ENCODE results near the gene ZNF282. TPM values are rescaled to one million over a fixed set of nuclear protein-coding genes. Genes with fewer than 3 reads are reported as not detected.

Gene ZNF282
- total RNA-seq, 3 donors from 2014 or later, result 22.0 to 32.4 (median 28.1) TPM

DNA sequence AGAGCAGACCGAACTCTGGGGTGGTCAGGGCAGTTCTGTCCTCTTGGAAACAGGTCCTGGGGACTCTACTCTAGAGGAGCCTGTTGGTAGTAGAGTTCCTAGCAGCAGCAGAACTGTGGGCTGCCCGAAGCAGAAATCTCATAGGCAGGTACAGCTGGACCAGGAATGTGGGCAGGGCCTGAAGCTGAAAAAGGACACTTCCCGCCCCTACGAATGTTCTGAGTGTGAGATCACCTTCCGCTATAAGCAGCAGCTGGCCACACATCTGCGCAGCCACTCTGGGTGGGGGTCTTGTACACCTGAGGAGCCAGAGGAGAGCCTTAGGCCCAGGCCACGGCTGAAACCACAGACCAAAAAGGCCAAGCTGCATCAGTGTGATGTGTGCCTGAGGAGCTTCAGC lies 58.3 kb downstream of the ZNF282 start:
- intact Hi-C loops (cut with DNase I, micrococcal nuclease), result no loop called here
- DNase-seq (no peak), ATAC-seq (no peak)
- Histone ChIP-seq H3K36me3 (ENCODE audit: low read depth) (peaks cover 7% of the 10 kb centered on the region), H3K9me3 (no peaks in the 10 kb centered on the region), H3K4me1 (ENCODE audit: low read depth) (no peaks in the 10 kb centered on the region), H3K4me3 (no peak overlapping the region)
- TF ChIP-seq, protein P1, sequence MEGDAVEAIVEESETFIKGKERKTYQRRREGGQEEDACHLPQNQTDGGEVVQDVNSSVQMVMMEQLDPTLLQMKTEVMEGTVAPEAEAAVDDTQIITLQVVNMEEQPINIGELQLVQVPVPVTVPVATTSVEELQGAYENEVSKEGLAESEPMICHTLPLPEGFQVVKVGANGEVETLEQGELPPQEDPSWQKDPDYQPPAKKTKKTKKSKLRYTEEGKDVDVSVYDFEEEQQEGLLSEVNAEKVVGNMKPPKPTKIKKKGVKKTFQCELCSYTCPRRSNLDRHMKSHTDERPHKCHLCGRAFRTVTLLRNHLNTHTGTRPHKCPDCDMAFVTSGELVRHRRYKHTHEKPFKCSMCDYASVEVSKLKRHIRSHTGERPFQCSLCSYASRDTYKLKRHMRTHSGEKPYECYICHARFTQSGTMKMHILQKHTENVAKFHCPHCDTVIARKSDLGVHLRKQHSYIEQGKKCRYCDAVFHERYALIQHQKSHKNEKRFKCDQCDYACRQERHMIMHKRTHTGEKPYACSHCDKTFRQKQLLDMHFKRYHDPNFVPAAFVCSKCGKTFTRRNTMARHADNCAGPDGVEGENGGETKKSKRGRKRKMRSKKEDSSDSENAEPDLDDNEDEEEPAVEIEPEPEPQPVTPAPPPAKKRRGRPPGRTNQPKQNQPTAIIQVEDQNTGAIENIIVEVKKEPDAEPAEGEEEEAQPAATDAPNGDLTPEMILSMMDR (IDR thresholded peaks at IDR 0.05), result no peak

DNA sequence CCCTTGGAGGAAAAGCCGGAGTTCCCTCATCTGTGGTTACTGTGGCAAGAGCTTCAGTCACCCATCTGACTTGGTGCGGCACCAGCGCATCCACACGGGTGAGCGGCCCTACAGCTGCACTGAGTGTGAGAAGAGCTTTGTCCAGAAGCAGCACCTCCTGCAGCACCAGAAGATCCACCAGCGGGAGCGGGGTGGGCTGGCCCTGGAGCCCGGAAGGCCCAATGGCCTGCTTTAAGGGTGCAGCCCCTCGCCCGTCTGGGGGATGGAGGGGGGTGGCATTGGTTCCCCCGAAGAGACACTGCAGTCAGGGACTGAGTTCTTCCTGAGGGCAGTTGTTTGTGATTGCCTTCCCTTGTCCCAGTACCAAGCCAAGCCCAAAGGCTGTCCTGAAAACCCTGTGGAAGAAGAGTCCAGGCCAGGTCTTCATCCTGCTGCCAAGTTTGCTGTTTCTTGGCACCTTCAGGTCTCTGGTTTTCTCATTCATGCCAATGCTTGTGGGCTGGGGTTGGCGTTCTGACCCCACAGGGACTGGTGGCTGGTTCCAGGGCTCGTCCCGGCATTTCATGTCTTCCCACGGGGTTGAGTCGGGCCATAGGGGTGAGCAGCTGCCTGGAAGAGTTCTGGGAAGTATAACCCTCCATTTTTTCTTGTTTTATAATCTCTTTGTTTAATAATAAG lies 59.0 kb downstream of the ZNF282 start:
- TF ChIP-seq, protein P1 (IDR thresholded peaks at IDR 0.05), result no peak
- DNase-seq (no peak), ATAC-seq (no peak)
- intact Hi-C loops (cut with DNase I, micrococcal nuclease), result no loop called here
- peaks cover 7% of the 10 kb centered on the region for H3K36me3 ChIP-seq (ENCODE audit: low read depth)
- no peaks in the 10 kb centered on the region for H3K9me3 ChIP-seq
- no peaks in the 10 kb centered on the region for H3K4me1 ChIP-seq (ENCODE audit: low read depth)
- no peak overlapping the region for H3K4me3 ChIP-seq

DNA sequence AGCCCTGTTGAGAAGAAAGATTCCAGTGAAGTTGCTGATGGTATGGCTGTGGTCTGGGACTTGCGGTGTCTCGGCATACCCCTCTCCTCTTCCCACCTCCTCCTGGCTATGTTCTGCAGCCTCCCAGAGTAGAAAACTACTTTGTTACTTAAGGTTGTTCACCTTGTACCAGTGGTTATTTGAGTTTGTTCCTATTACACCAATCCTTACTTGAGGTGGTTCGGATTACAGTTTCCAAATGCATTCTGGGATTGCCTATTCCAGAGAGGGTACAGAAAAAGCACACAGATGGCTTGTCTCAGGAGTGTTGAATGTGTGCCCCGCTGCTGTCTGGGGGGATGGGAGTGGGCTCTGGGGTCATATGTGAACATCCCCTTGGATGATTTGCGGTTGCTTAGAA lies 59.8 kb downstream of the ZNF282 start:
- TF ChIP-seq, protein P1 (IDR thresholded peaks at IDR 0.05), result no peak
- intact Hi-C loops (cut with DNase I, micrococcal nuclease), result no loop called here
- Histone ChIP-seq H3K36me3 (ENCODE audit: low read depth) (peaks cover 7% of the 10 kb centered on the region), H3K4me1 (ENCODE audit: low read depth) (no peaks in the 10 kb centered on the region), H3K4me3 (no peak overlapping the region), H3K9me3 (no peaks in the 10 kb centered on the region)
- no peak for ATAC-seq
- DNase-seq, result no peak

DNA sequence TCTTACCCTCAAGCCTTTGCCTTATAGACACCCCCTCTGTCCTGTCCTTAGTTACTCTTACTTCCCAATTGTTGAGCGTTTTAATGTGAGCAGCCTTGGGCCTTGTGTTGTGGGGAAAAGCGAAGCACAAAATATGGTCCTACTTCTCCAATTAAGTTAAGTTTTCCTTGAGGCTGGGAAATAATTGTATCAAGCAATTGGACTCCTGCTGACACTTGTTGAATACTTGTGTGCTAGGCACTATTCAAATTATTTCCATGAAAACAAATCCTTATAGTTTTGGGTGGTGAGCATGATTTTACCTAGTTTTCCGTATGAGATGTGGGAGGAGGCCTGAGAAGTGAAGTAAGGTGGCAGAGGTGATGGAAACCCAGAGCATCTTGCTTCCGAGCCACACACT lies 61.2 kb downstream of the ZNF282 start:
- Histone ChIP-seq H3K4me3 (no peak overlapping the region), H3K36me3 (ENCODE audit: low read depth) (peaks cover 7% of the 10 kb centered on the region), H3K9me3 (no peaks in the 10 kb centered on the region), H3K4me1 (ENCODE audit: low read depth) (peaks cover 5% of the 10 kb centered on the region)
- TF ChIP-seq, protein P1 (IDR thresholded peaks at IDR 0.05), result no peak
- intact Hi-C loops (cut with DNase I, micrococcal nuclease), result no loop called here
- ATAC-seq (no peak), DNase-seq (no peak)

DNA sequence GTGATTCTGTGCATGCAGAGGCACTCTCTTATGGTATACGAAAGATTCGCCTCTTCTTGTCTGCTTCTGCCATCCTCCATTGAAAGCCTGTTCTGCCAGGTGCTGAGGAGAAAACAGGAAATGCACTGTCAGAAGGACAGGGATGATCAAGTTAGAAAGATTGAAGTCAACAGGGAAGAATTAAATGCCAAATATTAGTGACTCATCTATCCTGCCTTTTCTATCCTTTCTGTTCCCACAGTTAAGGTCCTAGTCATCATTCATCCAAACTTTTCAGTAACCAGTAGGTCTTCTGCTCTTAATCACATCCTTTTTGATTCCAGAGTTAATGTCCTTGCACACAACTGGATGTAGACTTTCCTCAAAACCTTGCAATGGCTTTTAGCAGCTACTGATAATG lies 61.8 kb downstream of the ZNF282 start:
- H3K36me3 ChIP-seq (ENCODE audit: low read depth), result peaks cover 7% of the 10 kb centered on the region
- ATAC-seq (no peak), DNase-seq (no peak)
- TF ChIP-seq, protein P1 (IDR thresholded peaks at IDR 0.05), result no peak
- intact Hi-C loops (cut with DNase I, micrococcal nuclease), result no loop called here
- H3K9me3 ChIP-seq, result no peaks in the 10 kb centered on the region
- H3K4me3 ChIP-seq, result no peak overlapping the region
- peaks cover 5% of the 10 kb centered on the region for H3K4me1 ChIP-seq (ENCODE audit: low read depth)

All from mucosa of descending colon (tissue), 3 donors.